Activated CD4-positive, alpha-beta T cell treated with anti-CD3 and anti-CD28 coated beads, Interleukin-2, amount 10 ng/mL, durations not matched to agents 24 days and 14 days (primary cell): ENCODE measurements around the gene RPUSD2. TPM values are rescaled to one million over a fixed set of nuclear protein-coding genes. Genes with fewer than 3 reads are reported as not detected.
A peak's percentile ranks its signal among the peaks of the same experiment; 100 is the strongest.
"Not testable (repeated sequence)": the region's sequence is repeated elsewhere in the genome, so short reads cannot be mapped to it uniquely, and the experiment has no call there.

Experiments used
- DNase-seq: peaks from one replicate; pipeline ENCODE4 v3.0.0; 2022
- H3K27ac Mint-ChIP-seq: one replicate; pipeline ENCODE4 v1.8.0; 2022; ENCODE audit warnings: mild to moderate bottlenecking, mixed read lengths
- H3K27me3 Mint-ChIP-seq: one replicate; pipeline ENCODE4 v1.8.0; 2022; ENCODE audit warnings: mixed read lengths
- H3K36me3 Mint-ChIP-seq: one replicate; pipeline ENCODE4 v1.8.0; 2022; ENCODE audit warnings: low read depth, mild to moderate bottlenecking, mixed read lengths
- H3K4me1 Mint-ChIP-seq: one replicate; pipeline ENCODE4 v1.8.0; 2021; ENCODE audit warnings: mixed read lengths
- H3K4me3 Mint-ChIP-seq: one replicate; pipeline ENCODE4 v1.8.0; 2022; ENCODE audit warnings: mild to moderate bottlenecking, moderate library complexity, mixed read lengths
- H3K9me3 Mint-ChIP-seq: one replicate; pipeline ENCODE4 v1.8.0; 2021; ENCODE audit warnings: mixed read lengths
- intact Hi-C: fragments of 100-400 bp; cut with micrococcal nuclease; formaldehyde crosslinking; loops from one replicate; pipeline ENCODE4 v1.15.1; 2023
- total RNA-seq: library from RNA; stranded (reverse); gene quantifications from 2 replicates; pipeline ENCODE4 v1.2.3, GENCODE V29; 2022

RPUSD2 gene
- total RNA-seq, 1 donor from 2014 or later, result 19.3 TPM

DNA sequence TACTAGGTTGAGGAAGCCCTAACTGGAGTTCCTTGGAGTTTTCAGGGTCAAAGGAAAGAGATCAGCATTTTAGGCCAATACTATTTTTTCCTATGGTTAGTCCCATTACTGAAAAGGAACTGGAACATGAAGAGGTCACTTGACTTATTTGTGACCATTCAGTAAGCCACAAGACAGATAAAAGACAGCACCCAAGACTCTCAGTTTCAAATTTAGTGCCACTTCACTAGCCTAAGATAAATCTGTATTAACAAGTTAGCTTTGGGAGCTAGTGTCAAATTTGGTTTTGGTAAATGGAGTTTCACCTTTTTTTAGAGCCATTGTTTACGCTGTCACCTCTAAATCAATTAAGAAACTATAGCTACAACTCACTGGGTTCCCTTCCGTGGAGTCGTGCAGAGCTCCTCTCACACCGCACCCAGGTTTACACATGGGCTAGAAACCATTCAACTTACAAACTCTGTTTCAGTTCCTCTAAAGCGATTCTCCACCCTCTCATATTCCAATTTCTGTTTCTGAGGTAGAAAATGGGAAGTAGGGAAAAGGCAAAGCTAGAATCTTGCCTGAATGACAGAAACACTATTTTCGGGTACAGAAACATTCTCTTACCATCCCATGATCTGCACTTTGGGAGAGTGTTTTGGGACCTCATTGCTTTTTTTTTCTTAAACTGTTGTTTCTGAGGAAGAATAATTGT is 18.6 kb upstream of the RPUSD2 start:
- Mint-ChIP-seq H3K9me3 (no peaks in the 10 kb centered on the region), H3K27me3 (no peaks in the 10 kb centered on the region), H3K36me3 (peaks cover 24% of the 10 kb centered on the region), H3K4me3 (no peak overlapping the region), H3K27ac (no peak overlapping the region), H3K4me1 (no peaks in the 10 kb centered on the region)
- no peak for DNase-seq
- intact Hi-C loops, result no loop called here

DNA sequence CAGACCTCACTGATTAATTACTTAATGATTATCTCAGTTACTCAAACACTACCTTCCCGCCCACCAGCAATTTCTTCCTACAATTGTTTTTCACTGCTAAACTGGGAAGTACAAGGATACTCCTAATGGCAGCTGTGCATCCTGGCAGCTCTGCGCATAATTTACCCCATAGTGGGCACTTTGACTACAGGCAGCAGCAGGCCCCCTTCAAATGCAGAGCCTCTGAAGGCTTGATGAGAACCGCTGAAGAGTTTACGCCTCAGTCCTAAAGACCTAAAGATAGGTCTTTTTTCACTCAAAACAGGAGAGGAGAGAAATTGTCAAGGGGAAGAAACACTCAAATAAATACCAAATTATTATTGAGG is 15.0 kb upstream of the RPUSD2 start:
- H3K36me3 Mint-ChIP-seq, result peaks cover 32% of the 10 kb centered on the region
- no peak overlapping the region for H3K4me3 Mint-ChIP-seq
- no peaks in the 10 kb centered on the region for H3K27me3 Mint-ChIP-seq
- H3K4me1 Mint-ChIP-seq, result peaks cover 2% of the 10 kb centered on the region
- no peak overlapping the region for H3K27ac Mint-ChIP-seq
- intact Hi-C loops, result no loop called here
- DNase-seq, result no peak
- no peaks in the 10 kb centered on the region for H3K9me3 Mint-ChIP-seq

DNA sequence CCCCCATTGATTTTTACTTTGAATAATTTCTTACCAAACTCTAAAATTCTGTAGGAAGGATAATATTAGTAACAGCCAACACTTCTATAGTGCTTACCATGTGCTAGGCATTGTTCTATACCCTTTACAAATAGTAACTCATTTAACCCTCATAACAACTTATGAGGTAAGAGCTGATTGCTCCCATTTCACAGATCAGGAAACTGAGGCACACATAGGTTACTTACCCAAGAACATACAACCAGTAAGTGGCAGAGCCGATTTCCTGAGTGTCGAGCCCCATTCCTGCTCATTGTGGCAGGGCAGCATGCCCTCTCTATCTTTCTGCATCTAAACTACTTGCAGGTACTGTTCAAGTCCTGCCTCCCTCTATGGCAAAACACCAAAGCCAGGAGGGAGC is 13.2 kb upstream of the RPUSD2 start:
- H3K9me3 Mint-ChIP-seq, result no peaks in the 10 kb centered on the region
- intact Hi-C loops, result no loop called here
- DNase-seq, result no peak
- H3K36me3 Mint-ChIP-seq, result peaks cover 26% of the 10 kb centered on the region
- no peaks in the 10 kb centered on the region for H3K27me3 Mint-ChIP-seq
- H3K27ac Mint-ChIP-seq, result no peak overlapping the region
- no peak overlapping the region for H3K4me3 Mint-ChIP-seq
- H3K4me1 Mint-ChIP-seq, result peaks cover 6% of the 10 kb centered on the region

DNA sequence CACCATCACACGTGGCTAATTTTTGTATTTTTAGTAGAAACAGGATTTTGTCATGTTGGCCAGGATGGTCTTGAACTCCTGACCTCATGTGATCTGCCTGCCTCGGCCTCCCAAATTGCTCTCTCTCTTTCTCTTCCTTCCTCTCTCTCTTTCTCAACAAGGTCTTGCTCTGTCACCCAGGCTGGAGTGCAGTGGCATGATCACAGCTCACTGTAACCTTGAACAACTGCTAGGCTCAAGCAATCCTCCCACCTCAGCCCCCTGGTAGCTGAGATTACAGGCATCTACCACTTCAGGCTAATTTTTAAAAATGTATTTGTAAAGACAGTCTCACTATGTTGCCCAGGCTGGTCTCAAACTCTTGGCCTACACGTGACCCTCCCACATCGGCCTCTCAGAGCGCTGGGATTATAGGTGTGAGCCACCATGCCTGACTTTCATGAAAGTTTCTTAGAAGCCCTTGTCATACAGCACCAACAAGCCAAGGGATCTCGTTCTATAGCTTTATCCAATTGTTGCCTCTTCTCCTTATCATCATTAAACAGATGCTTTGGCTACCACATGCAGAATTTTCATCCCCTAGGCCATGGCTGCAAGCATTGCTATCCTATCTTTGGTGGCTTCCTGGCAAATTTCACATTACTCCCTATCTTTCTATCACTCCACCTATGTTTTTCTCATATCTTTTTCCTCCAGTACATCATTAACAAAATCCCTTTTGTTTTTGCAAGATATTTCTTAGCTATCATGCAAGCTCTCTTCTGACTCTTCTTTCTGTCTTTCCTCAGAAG is 10.0 kb upstream of the RPUSD2 start:
- DNase-seq, result no peak
- intact Hi-C loops, result no loop called here
- no peaks in the 10 kb centered on the region for H3K9me3 Mint-ChIP-seq
- no peak overlapping the region for H3K27ac Mint-ChIP-seq
- peaks cover 23% of the 10 kb centered on the region for H3K36me3 Mint-ChIP-seq
- H3K27me3 Mint-ChIP-seq, result no peaks in the 10 kb centered on the region
- no peak overlapping the region for H3K4me3 Mint-ChIP-seq
- peaks cover 12% of the 10 kb centered on the region for H3K4me1 Mint-ChIP-seq

DNA sequence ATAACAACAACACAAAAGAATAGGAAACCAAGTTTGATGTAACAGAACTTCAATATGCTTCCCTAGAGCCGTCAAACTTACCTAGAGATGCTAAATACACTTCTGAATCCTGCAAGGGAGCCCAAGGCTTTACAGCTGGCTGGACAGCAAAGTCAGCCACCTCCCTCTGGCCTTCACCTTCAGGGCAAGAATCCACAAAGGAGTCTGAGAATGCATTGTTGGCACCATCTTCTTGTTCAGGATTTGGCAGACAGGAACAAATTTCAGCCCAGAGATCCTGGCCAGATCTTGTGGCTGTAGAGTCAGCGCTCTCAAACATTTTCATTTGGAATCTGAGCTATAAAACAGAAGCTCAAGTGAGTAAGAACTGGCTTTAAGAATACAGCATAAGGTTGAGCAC is 6.4 kb upstream of the RPUSD2 start:
- peaks cover 6% of the 10 kb centered on the region for H3K36me3 Mint-ChIP-seq
- peaks cover 28% of the 10 kb centered on the region for H3K4me1 Mint-ChIP-seq
- DNase-seq, result no peak
- H3K9me3 Mint-ChIP-seq, result no peaks in the 10 kb centered on the region
- no peak overlapping the region for H3K27ac Mint-ChIP-seq
- intact Hi-C loops, result loop anchor here (10.0 kb wide), 2 partner anchors 202 to 552 kb away; partner anchors contain the start of genes C15orf62, GCHFR and INO80
- H3K4me3 Mint-ChIP-seq, result no peak overlapping the region
- H3K27me3 Mint-ChIP-seq, result no peaks in the 10 kb centered on the region

- H3K27ac Mint-ChIP-seq, result peak overlapping the region; percentile 20
- intact Hi-C loops, result loop anchor here (10.0 kb wide), 2 partner anchors 201 to 551 kb away; partner anchors contain the start of genes C15orf62, GCHFR and INO80
- no peak for DNase-seq
These were observed 5.7 kb upstream of the RPUSD2 start for GRCh38 chr15:40563426-40563825.

GRCh38 chr15:40564591-40565332 is 4.3 kb upstream of the RPUSD2 start, which contains the start of gene CCDC32:
Gene CCDC32 (minus strand): TSS chr15:40565042. CDS start chr15:40563015, 2,027 bp downstream.
- intact Hi-C loops, result loop anchor here (1.0 to 10.0 kb wide), 6 partner anchors 30 to 550 kb away; partner anchors contain the start of genes BAHD1, C15orf62, CHST14 and GCHFR
- Mint-ChIP-seq H3K4me3 (peak within 1 kb of the TSS; percentile 91), H3K4me1 (peaks cover 28% of the 10 kb centered on the region), H3K9me3 (no peaks in the 10 kb centered on the region), H3K27me3 (no peaks in the 10 kb centered on the region), H3K36me3 (peaks cover 4% of the 10 kb centered on the region), H3K27ac (peak within 1 kb of the TSS; percentile 94)
- peak; percentile 99 for DNase-seq

More at GRCh38 chr15:40563426-40563825, 5.7 kb upstream of the RPUSD2 start:
- Mint-ChIP-seq H3K4me1 (peaks cover 26% of the 10 kb centered on the region), H3K9me3 (no peaks in the 10 kb centered on the region), H3K4me3 (peak overlapping the region; percentile 91), H3K36me3 (peaks cover 6% of the 10 kb centered on the region), H3K27me3 (no peaks in the 10 kb centered on the region)

- peak; percentile 64 for DNase-seq
- Mint-ChIP-seq H3K36me3 (peaks cover 5% of the 10 kb centered on the region), H3K27ac (peak overlapping the region; percentile 94), H3K27me3 (no peaks in the 10 kb centered on the region), H3K4me1 (peaks cover 34% of the 10 kb centered on the region), H3K4me3 (peak overlapping the region; percentile 91), H3K9me3 (no peaks in the 10 kb centered on the region)
- intact Hi-C loops, result loop anchor here (1.0 to 10.0 kb wide), 6 partner anchors 29 to 549 kb away; partner anchors contain the start of genes BAHD1, C15orf62, CHST14 and GCHFR
These were observed 3.5 kb upstream of the RPUSD2 start for GRCh38 chr15:40565333-40566238.

DNA sequence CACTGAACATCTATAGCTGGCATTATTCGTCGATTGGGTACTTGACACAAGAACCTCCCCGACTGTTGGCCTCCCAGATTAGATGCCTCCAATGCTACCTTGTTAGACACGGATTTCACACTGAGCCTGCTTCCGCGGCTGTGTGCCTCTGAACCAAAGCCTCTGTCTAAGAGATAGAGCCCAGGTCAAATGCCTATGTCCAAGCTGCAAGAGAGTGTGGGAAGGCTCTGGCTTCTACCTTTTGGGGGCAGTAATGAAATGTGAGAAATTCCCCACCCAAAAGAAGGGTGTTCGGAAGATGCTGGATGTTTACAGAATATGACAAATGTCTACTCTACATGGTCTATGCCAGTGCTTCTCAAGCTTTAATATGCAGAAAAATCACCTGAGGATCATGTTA is 2.0 kb upstream of the RPUSD2 start:
- peaks cover 6% of the 10 kb centered on the region for H3K36me3 Mint-ChIP-seq
- DNase-seq, result no peak
- no peaks in the 10 kb centered on the region for H3K9me3 Mint-ChIP-seq
- intact Hi-C loops, result loop anchor here (5.0 to 10.0 kb wide), 5 partner anchors 95 to 548 kb away; partner anchors contain the start of genes BAHD1, C15orf62, CHST14 and GCHFR
- H3K4me1 Mint-ChIP-seq, result peaks cover 41% of the 10 kb centered on the region
- H3K27ac Mint-ChIP-seq, result no peak overlapping the region
- no peaks in the 10 kb centered on the region for H3K27me3 Mint-ChIP-seq
- peak overlapping the region; percentile 1 for H3K4me3 Mint-ChIP-seq

DNA sequence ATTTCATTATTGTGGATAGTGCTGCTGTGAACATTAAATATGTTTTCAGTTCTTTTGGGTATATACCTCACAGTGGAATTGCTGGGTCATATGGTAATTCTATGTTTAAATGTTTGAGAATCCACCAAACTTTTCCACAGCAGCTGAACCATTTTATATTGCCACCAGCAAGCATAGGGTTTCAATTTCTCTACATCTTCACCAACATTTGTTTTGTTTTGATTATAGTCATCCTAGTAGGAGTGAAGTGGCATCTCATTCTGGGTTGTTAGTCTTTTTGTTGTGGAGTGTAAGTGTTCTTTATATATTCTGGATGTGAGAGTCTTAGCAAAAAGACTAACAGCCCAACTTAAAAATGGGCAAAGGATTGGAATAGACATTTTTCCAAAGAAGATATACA is 6.0 kb downstream of the RPUSD2 start:
- no peak for DNase-seq
- peaks cover 39% of the 10 kb centered on the region for H3K36me3 Mint-ChIP-seq
- intact Hi-C loops, result no loop called here
- no peaks in the 10 kb centered on the region for H3K27me3 Mint-ChIP-seq
- H3K27ac Mint-ChIP-seq, result peak overlapping the region; percentile 62
- no peak overlapping the region for H3K4me3 Mint-ChIP-seq
- peaks cover 20% of the 10 kb centered on the region for H3K4me1 Mint-ChIP-seq
- H3K9me3 Mint-ChIP-seq, result no peaks in the 10 kb centered on the region

GRCh38 chr15:40576914-40577313 is 7.8 kb downstream of the RPUSD2 start:
- intact Hi-C loops, H3K4me1 Mint-ChIP-seq, H3K9me3 Mint-ChIP-seq, H3K4me3 Mint-ChIP-seq, DNase-seq, H3K27me3 Mint-ChIP-seq, H3K27ac Mint-ChIP-seq: not testable (repeated sequence)
- peaks cover 35% of the 10 kb centered on the region for H3K36me3 Mint-ChIP-seq

- H3K9me3 Mint-ChIP-seq, result no peaks in the 10 kb centered on the region
- H3K36me3 Mint-ChIP-seq, result peaks cover 21% of the 10 kb centered on the region
- H3K27me3 Mint-ChIP-seq, result no peaks in the 10 kb centered on the region
- no peak overlapping the region for H3K4me3 Mint-ChIP-seq
- intact Hi-C loops, result no loop called here
- H3K4me1 Mint-ChIP-seq, result peaks cover 13% of the 10 kb centered on the region
- DNase-seq, result no peak
- H3K27ac Mint-ChIP-seq, result no peak overlapping the region
These were observed 9.8 kb downstream of the RPUSD2 start for GRCh38 chr15:40578892-40579291.

DNA sequence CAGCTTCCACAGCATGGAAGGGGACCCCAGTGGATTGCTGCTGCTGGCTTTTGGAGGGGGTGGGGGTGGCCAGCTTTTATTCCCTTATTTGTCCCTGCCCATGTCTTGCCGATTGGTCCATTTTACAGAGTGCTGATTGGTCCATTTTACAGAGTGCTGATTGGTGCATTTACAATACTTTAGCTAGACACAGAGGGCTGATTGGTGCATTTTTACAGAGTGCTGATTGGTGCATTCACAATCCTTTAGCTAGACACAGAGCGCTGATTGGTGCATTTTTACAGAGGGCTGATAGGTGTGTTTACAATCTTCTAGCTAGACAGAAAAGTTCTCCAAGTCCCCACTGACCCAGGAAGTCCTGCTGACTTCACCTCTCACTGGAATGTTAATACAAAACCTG is 12.7 kb downstream of the RPUSD2 start:
- not testable (repeated sequence) for H3K9me3 Mint-ChIP-seq, H3K4me3 Mint-ChIP-seq

More for the DNA sequence above, 12.7 kb downstream of the RPUSD2 start:
- H3K36me3 Mint-ChIP-seq, H3K27me3 Mint-ChIP-seq, H3K27ac Mint-ChIP-seq, DNase-seq, intact Hi-C loops, H3K4me1 Mint-ChIP-seq: not testable (repeated sequence)
